H1 (cell line): ENCODE data around the gene SLC25A12. TPM values are rescaled to one million over a fixed set of nuclear protein-coding genes. Genes with fewer than 3 reads are reported as not detected.

ENCODE experiments used
- CTCF ChIA-PET: fragments of 300-600 bp; sonication (Branson Sonifier 250); formaldehyde crosslinking; loops from one replicate; lab custom pipeline; 2021; ENCODE audit not compliant: partially characterized antibody; lab: Charles Lee
- POLR2A ChIA-PET: fragments of 300-600 bp; sonication (Branson Sonifier 250); formaldehyde crosslinking; loops from one replicate; lab custom pipeline; 2021; ENCODE audit warnings: inconsistent platforms; ENCODE audit not compliant: partially characterized antibody; lab: Charles Lee
- DNase-seq, 2 experiments: peaks; one replicate each; pipeline versions ENCODE4 v3.0.0 to v3.0.0-alpha.2; 2010 to 2022; ENCODE audit warnings: low spot score in 2 of 2, low read depth in 1 of 2, mixed read lengths in 1 of 2
- FAIRE-seq: peaks from 2 replicates; lab custom pipeline; 2011; peaks lifted over from hg19 to GRCh38; lab: Jason Lieb, UNC
- H2AFZ ChIP-seq: 2 replicates; pipeline ENCODE4 v1.8.1; 2012; ENCODE audit warnings: low read length, inconsistent platforms
- H2AK5ac ChIP-seq: 2 replicates; pipeline ENCODE4 v1.6.1; 2013; ENCODE audit warnings: low read depth, low read length
- H2BK120ac ChIP-seq: replicated peaks from 2 replicates; pipeline ENCODE3; 2013; ENCODE audit warnings: low read depth, low read length, inconsistent platforms
- H2BK12ac ChIP-seq: 2 replicates; pipeline ENCODE4 v1.6.1; 2013; ENCODE audit warnings: low read depth, low read length
- H2BK15ac ChIP-seq: 2 replicates; pipeline ENCODE4 v1.6.1; 2013; ENCODE audit warnings: low read length
- H2BK20ac ChIP-seq: 2 replicates; pipeline ENCODE4 v1.6.1; 2013; ENCODE audit warnings: low read length
- H2BK5ac ChIP-seq: 2 replicates; pipeline ENCODE4 v1.6.1; 2013; ENCODE audit warnings: low read depth, low read length
- H3K14ac ChIP-seq: 2 replicates; pipeline ENCODE4 v1.6.1; 2013; ENCODE audit warnings: inconsistent platforms; ENCODE audit not compliant: insufficient read length
- H3K18ac ChIP-seq: 2 replicates; pipeline ENCODE4 v1.6.1; 2013; ENCODE audit warnings: low read length; ENCODE audit errors: extremely low read depth
- H3K23ac ChIP-seq: 2 replicates; pipeline ENCODE4 v1.6.1; 2013; ENCODE audit warnings: inconsistent platforms; ENCODE audit not compliant: insufficient read length
- H3K23me2 ChIP-seq: 2 replicates; pipeline ENCODE4 v1.6.1; 2013; ENCODE audit warnings: low read depth, low read length
- H3K27ac ChIP-seq: 2 replicates; pipeline ENCODE4 v1.6.1; 2011; ENCODE audit warnings: low read depth, low read length, inconsistent platforms
- H3K27me3 ChIP-seq, 4 experiments: replicated peaks in 1 of 4; 1 replicate in 1 of 4; 2 replicates in 3 of 4; pipeline versions ENCODE4 v1.6.1 to v1.8.1; 2011 to 2013; ENCODE audit warnings: low read length in 3 of 4, mild to moderate bottlenecking in 3 of 4, inconsistent platforms in 2 of 4, mixed read lengths in 2 of 4, moderate library complexity in 1 of 4; ENCODE audit not compliant: control insufficient read depth in 3 of 4, insufficient read depth in 3 of 4; ENCODE audit errors: extremely low read depth in 1 of 4
- H3K36me3 ChIP-seq, 4 experiments: 2 replicates each; pipeline versions ENCODE4 v1.6.1 to v1.8.1; 2011 to 2013; ENCODE audit warnings: mild to moderate bottlenecking in 4 of 4, low read length in 3 of 4, moderate library complexity in 2 of 4, control low read depth in 1 of 4, inconsistent platforms in 1 of 4; ENCODE audit not compliant: insufficient read depth in 4 of 4, control insufficient read depth in 2 of 4
- H3K4ac ChIP-seq: replicated peaks from 2 replicates; pipeline ENCODE3; 2013; ENCODE audit warnings: low read length, low read depth, mixed read lengths, inconsistent platforms; ENCODE audit not compliant: insufficient read length
- H3K4me1 ChIP-seq, 4 experiments: replicated peaks in 1 of 4; 1 replicate in 1 of 4; 2 replicates in 3 of 4; pipeline versions ENCODE4 v1.6.1 to v1.8.1; 2011 to 2013; ENCODE audit warnings: low read length in 3 of 4, inconsistent platforms in 2 of 4, mixed read lengths in 1 of 4; ENCODE audit not compliant: insufficient read depth in 4 of 4, control insufficient read depth in 3 of 4
- H3K4me2 ChIP-seq, 2 experiments: 2 replicates each; pipeline versions ENCODE4 v1.6.1 to v1.8.1; 2011 to 2013; ENCODE audit warnings: low read depth in 2 of 2, low read length in 2 of 2, control low read depth in 1 of 2, inconsistent platforms in 1 of 2, mild to moderate bottlenecking in 1 of 2; ENCODE audit not compliant: insufficient read depth in 1 of 2
- H3K4me3 ChIP-seq, 4 experiments: fragments of 200-600, 300-600 bp in 1 of 4; sonication (generic), shearing (Covaris generic), sonication (Bioruptor Twin) in 1 of 4; 2 replicates each; pipeline versions ENCODE4 v1.5.1 to v1.8.1; 2011 to 2016; ENCODE audit warnings: low read length in 4 of 4, low read depth in 3 of 4, control low read depth in 2 of 4, inconsistent platforms in 2 of 4, mild to moderate bottlenecking in 2 of 4, mixed read lengths in 1 of 4, moderate library complexity in 1 of 4; ENCODE audit not compliant: insufficient read depth in 2 of 4; ENCODE audit errors: extremely low read depth in 1 of 4
- H3K56ac ChIP-seq: replicated peaks from 2 replicates; pipeline ENCODE3; 2013; ENCODE audit warnings: low read depth, mild to moderate bottlenecking, mixed read lengths, low read length, inconsistent platforms; ENCODE audit not compliant: insufficient read length
- H3K79me1 ChIP-seq: 2 replicates; pipeline ENCODE4 v1.6.1; 2013; ENCODE audit warnings: low read depth, low read length, control low read depth
- H3K79me2 ChIP-seq, 2 experiments: 2 replicates each; pipeline versions ENCODE4 v1.6.1 to v1.8.1; 2012 to 2013; ENCODE audit warnings: low read length in 2 of 2, mild to moderate bottlenecking in 2 of 2, inconsistent platforms in 1 of 2; ENCODE audit not compliant: insufficient read depth in 2 of 2, control insufficient read depth in 1 of 2
- H3K9ac ChIP-seq, 4 experiments: replicated peaks in 1 of 4; 1 replicate in 1 of 4; 2 replicates in 3 of 4; pipeline versions ENCODE4 v1.6.1 to v1.8.1; 2011 to 2013; ENCODE audit warnings: low read depth in 3 of 4, low read length in 3 of 4, control low read depth in 2 of 4, mild to moderate bottlenecking in 2 of 4, moderate library complexity in 2 of 4, inconsistent platforms in 1 of 4; ENCODE audit errors: extremely low read depth in 1 of 4
- H3K9me3 ChIP-seq, 2 experiments: 2 replicates each; pipeline versions ENCODE4 v1.6.1 to v1.8.1; 2012 to 2013; ENCODE audit warnings: mild to moderate bottlenecking in 2 of 2, moderate library complexity in 2 of 2, control low read depth in 1 of 2, inconsistent platforms in 1 of 2, low read depth in 1 of 2, low read length in 1 of 2, mixed read lengths in 1 of 2; ENCODE audit not compliant: insufficient read depth in 2 of 2
- H4K20me1 ChIP-seq, 2 experiments: replicated peaks in 1 of 2; 2 replicates each; pipeline versions ENCODE3 to v1.8.1; 2011 to 2013; ENCODE audit warnings: inconsistent platforms in 2 of 2, low read length in 2 of 2, mild to moderate bottlenecking in 1 of 2; ENCODE audit not compliant: insufficient read depth in 2 of 2, control insufficient read depth in 1 of 2
- H4K5ac ChIP-seq: 2 replicates; pipeline ENCODE4 v1.6.1; 2013; ENCODE audit warnings: low read length, low read depth, mixed read lengths, inconsistent platforms; ENCODE audit not compliant: insufficient read length
- H4K8ac ChIP-seq: 2 replicates; pipeline ENCODE4 v1.8.0; 2013; ENCODE audit warnings: mild to moderate bottlenecking, moderate library complexity, low read length, inconsistent platforms; ENCODE audit not compliant: insufficient read depth; ENCODE audit errors: extremely low read depth
- H4K91ac ChIP-seq: replicated peaks from 2 replicates; pipeline ENCODE3; 2013; ENCODE audit warnings: low read length, mixed read lengths, inconsistent platforms; ENCODE audit not compliant: insufficient read length
- BRCA1 ChIP-seq: IDR thresholded peaks from 2 replicates; pipeline ENCODE4 v1.6.1; 2012; ENCODE audit warnings: low read depth, low read length, improper control_type of control experiment
- CBX8 ChIP-seq: fragments of 300-800, 300-1000 bp; sonication (generic); IDR thresholded peaks from 2 replicates; pipeline ENCODE4 v1.7.1; 2016; ENCODE audit warnings: low read depth, low read length, borderline replicate concordance
- CHD1 ChIP-seq: IDR thresholded peaks from 2 replicates; pipeline ENCODE4 v1.6.1; 2012; ENCODE audit warnings: low read depth, low read length, improper control_type of control experiment
- EP300 ChIP-seq, 2 experiments: IDR thresholded peaks; 1 replicate in 1 of 2; 2 replicates in 1 of 2; pipeline ENCODE4 v1.6.1; 2011 to 2012; ENCODE audit warnings: low read depth in 2 of 2, low read length in 2 of 2, mild to moderate bottlenecking in 2 of 2, borderline replicate concordance in 1 of 2, inconsistent platforms in 1 of 2, moderate library complexity in 1 of 2
- GTF2F1 ChIP-seq: IDR thresholded peaks from 2 replicates; pipeline ENCODE4 v1.6.1; 2012; ENCODE audit warnings: low read depth, low read length, improper control_type of control experiment, borderline replicate concordance
- POLR2A ChIP-seq, 2 experiments: IDR thresholded peaks; 1 replicate in 1 of 2; 2 replicates in 1 of 2; pipeline ENCODE4 v1.6.1; 2011; ENCODE audit warnings: low read depth in 2 of 2, low read length in 2 of 2, mild to moderate bottlenecking in 2 of 2; ENCODE audit errors: control extremely low read depth in 1 of 2
- RFX5 ChIP-seq: IDR thresholded peaks from 2 replicates; pipeline ENCODE4 v1.6.1; 2011; ENCODE audit warnings: low read depth, low read length, improper control_type of control experiment, borderline replicate concordance
- RNF2 ChIP-seq: fragments of 200-900, 300-1000 bp; sonication (generic); IDR thresholded peaks from 2 replicates; pipeline ENCODE4 v1.7.1; 2016; ENCODE audit warnings: borderline replicate concordance, low read depth, mild to moderate bottlenecking, antibody characterized with exemption, low read length; ENCODE audit not compliant: poor library complexity, severe bottlenecking; ENCODE audit errors: missing control alignments
- SIRT6 ChIP-seq: IDR thresholded peaks from one replicate; pipeline ENCODE4 v1.7.1; 2012; ENCODE audit warnings: low read length, inconsistent platforms
- SUZ12 ChIP-seq: fragments of 200-600 bp; sonication (generic); IDR thresholded peaks from 2 replicates; pipeline ENCODE4 v1.6.1; 2012; ENCODE audit warnings: mild to moderate bottlenecking, inconsistent platforms, low read length, moderate library complexity, mixed read lengths
- TAF1 ChIP-seq: IDR thresholded peaks from 2 replicates; pipeline ENCODE4 v1.6.1; 2011; ENCODE audit warnings: mild to moderate bottlenecking, low read depth, low read length
- TAF7 ChIP-seq: optimal IDR thresholded peaks from 2 replicates; pipeline ENCODE3; 2011; ENCODE audit warnings: low read depth, mild to moderate bottlenecking, inconsistent platforms, low read length, moderate library complexity, borderline replicate concordance
- WGBS, 2 experiments: shearing (Covaris generic) in 1 of 2; methylation state at CpG; one replicate each; pipeline versions ENCODE4 v1.1.6 to v1.1.7; 2013 to 2015; ENCODE audit warnings: low lambda C conversion rate in 2 of 2, mixed read lengths in 2 of 2, inconsistent platforms in 1 of 2, low coverage in 1 of 2, missing lambda C conversion rate in 1 of 2; ENCODE audit not compliant: insufficient replicate concordance in 2 of 2, insufficient coverage in 1 of 2, insufficient read length in 1 of 2; ENCODE audit errors: extremely low coverage in 1 of 2, missing lambda C conversion rate in 1 of 2; 5-methylcytosine and 5-hydroxymethylcytosine counted together
- polyA plus RNA-seq, 7 experiments: library from polyadenylated mRNA; depleted of rRNA in 3 of 7; stranded (reverse) in 5 of 7; unstranded in 2 of 7; fragments of >200 nt in 5 of 7; fragments of 200-250 nt in 2 of 7; gene quantifications; 1 replicate in 5 of 7; 2 replicates in 1 of 7; 4 replicates in 1 of 7; pipeline versions ENCODE4 v1.2.1 to v1.2.3, GENCODE V29; 2011 to 2013; ENCODE audit warnings: missing spikeins in 2 of 7, mixed read lengths in 2 of 7
- total RNA-seq: library from RNA; stranded (reverse); fragmentation: NEBNext Ultra II Directional; extraction: Animal tissue kit (Norgen Biotek cat#: 25700); gene quantifications from 2 replicates; pipeline ENCODE4 v1.2.1, GENCODE V29; 2021
- TF ChIP-seq, protein P1 (sequence below): IDR thresholded peaks from 2 replicates; pipeline ENCODE4 v1.6.1; 2011; ENCODE audit warnings: low read depth, mild to moderate bottlenecking, low read length; ENCODE audit not compliant: insufficient read depth

SLC25A12 gene
- total and polyA plus RNA-seq, 2 of the 8 experiments (the other 6 are each of a cell fraction or from before 2014, with no cell fraction given), result 7.7 to 10.2 TPM

DNA sequence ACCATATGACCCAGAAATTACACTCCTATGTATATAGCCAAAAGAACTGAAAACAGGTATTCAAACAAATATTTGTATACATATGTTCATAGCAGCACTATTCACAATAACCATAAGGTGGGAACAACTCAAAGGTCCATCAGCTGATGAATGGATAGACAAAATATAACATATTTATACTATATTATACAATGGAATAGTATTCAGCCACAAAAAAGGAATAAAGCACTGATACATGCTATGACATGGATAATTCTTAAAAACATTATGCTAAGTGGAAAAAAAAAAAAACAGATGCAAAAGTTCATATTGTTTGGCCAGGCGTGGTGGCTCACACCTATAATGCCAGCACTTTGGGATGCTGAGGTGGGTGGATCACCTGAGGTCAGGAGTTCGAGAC is 52.0 kb downstream of the SLC25A12 start:
- no peaks in the 10 kb centered on the region for H3K27me3 ChIP-seq
- no peaks in the 10 kb centered on the region for H3K79me1 ChIP-seq
- no peak overlapping the region for H4K8ac ChIP-seq
- H3K23me2 ChIP-seq, result no peaks in the 10 kb centered on the region
- no peak overlapping the region for H2BK12ac ChIP-seq
- no peak overlapping the region for H3K18ac ChIP-seq
- H2AK5ac ChIP-seq, result no peak overlapping the region
- H2BK20ac ChIP-seq, result no peak overlapping the region
- H3K9ac ChIP-seq, result no peak overlapping the region
- H3K79me2 ChIP-seq, result no peaks in the 10 kb centered on the region
- H3K56ac ChIP-seq, result no peak overlapping the region
- no peak overlapping the region for H3K14ac ChIP-seq
- H2BK120ac ChIP-seq, result no peak overlapping the region
- H3K36me3 ChIP-seq, result peaks cover under 1 to 2% (median under 1%) of the 10 kb centered on the region in 4 experiments; a peak in 2 of 8 replicates
- H2AFZ ChIP-seq, result no peak overlapping the region
- FAIRE-seq (no peak), DNase-seq (no peak)
- 0 out of 4 replicates have a peak, but pooled peaks cover 0 to 2% of the 10 kb centered on the region in 2 experiments for H3K9me3 ChIP-seq
- H3K4ac ChIP-seq, result no peak overlapping the region
- no peak overlapping the region for H2BK5ac ChIP-seq
- H4K20me1 ChIP-seq, result no peaks in the 10 kb centered on the region
- ChIA-PET CTCF (interaction anchor here (1.3 kb wide), 1 partner anchor 38 kb away, joined by 3 read pairs; no protein-coding TSS in a partner anchor), POLR2A (no interaction called here)
- no peak overlapping the region for H3K27ac ChIP-seq
- H3K4me1 ChIP-seq, result no peaks in the 10 kb centered on the region
- H2BK15ac ChIP-seq, result no peak overlapping the region
- no peak overlapping the region for H3K4me3 ChIP-seq
- no peak overlapping the region for H3K4me2 ChIP-seq
- WGBS, 2 experiments, result 95% methylated on average over 2 of the region's 2 CpGs; no CpG with 5 or more reads in 1 of the 2 experiments
- no peak overlapping the region for H4K5ac ChIP-seq
- H3K23ac ChIP-seq, result no peak overlapping the region
- H4K91ac ChIP-seq, result no peak overlapping the region
- TF ChIP-seq RFX5 (no peak), TAF7 (no peak), CHD1 (no peak), SIRT6 (no peak), GTF2F1 (no peak), SUZ12 (no peak), POLR2A (IDR thresholded peaks at IDR 0.05; ENCODE audit: control extremely low read depth in 1 of 2, low read depth in 2 of 2, low read length in 2 of 2) (no peak), RNF2 (no peak), TAF1 (no peak), CBX8 (no peak), EP300 (IDR thresholded peaks at IDR 0.05; ENCODE audit: borderline replicate concordance in 1 of 2, low read depth in 2 of 2, low read length in 2 of 2) (no peak), BRCA1 (no peak)
- TF ChIP-seq, protein P1, sequence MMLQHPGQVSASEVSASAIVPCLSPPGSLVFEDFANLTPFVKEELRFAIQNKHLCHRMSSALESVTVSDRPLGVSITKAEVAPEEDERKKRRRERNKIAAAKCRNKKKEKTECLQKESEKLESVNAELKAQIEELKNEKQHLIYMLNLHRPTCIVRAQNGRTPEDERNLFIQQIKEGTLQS, result no peak
